Brain pericyte (primary cell): Measurements from ENCODE around the gene TYW1.
"Not testable (repeated sequence)": the region's sequence is repeated elsewhere in the genome, so short reads cannot be mapped to it uniquely, and the experiment has no call there.

Experiments
- DNase-seq: peaks from one replicate; pipeline ENCODE4 v3.0.0-alpha.2; 2012; ENCODE audit warnings: low read depth, low spot score

The TYW1 gene

DNA sequence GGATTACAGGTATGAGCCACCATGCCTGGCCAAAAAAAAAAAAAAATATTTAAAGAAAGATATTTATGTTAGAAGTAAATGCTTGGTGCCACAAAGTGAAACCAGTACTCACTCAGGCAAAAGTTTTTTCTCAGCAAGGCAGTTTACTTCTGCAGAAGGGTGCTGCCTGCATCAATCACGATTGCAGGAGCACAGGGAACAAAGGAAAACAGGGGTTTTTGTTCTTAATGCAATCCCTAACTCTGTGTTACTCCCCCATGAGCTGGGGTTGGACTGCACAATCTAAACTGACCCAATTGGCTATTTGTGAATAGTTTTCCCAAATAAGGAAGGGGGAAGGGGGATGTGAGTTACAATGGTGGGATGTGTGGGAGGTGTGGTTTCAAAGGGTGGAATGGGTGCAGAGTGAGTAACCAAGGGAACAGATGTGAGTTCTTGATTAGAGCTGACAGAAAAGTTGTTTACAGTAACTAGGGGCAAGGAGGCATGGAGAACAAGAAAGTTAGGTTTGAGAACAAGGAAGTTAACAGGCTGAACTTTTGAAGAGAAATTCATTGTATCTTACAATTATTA lies 255.4 kb downstream of the TYW1 start:
- DNase-seq, result no peak

DNA sequence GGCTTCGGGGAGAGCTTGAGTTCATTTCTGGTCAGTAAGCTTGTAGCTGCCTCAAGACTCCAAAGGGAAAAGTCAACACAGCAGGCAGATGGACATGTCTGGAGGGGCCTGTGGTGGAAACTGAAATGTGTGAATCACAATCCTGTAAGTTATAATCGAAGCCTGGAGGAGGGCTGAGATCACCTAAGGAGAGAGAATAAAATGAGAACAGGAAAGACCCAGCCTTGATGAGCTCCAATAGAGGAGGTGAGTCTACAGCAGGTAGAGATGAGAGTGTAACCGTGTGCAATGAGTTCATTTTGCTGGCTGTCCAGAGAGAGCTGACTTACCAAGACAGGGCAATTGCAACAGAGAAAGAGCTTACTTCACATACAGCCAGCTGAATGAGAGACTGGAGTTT lies 258.4 kb downstream of the TYW1 start:
- DNase-seq, result not testable (repeated sequence)

DNA sequence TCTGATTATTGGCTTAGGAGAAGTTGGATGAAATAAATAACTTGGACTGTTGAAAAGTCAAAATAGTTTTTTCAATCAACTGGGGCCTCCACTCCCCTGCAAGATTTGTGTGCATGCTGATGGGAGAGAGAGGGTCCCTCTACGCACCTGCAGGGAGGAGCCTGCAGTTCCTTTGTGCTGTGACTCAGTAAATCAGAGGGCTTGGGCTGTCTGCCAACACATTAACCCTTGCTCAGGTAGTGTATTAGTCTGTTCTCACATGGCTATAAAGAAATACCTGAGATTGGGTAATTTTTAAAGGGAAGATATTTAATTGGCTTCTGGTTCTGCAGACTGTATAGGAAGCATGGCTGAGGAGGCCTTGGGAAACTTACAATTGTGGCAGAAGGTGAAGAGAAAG lies 261.1 kb downstream of the TYW1 start:
- not testable (repeated sequence) for DNase-seq

DNA sequence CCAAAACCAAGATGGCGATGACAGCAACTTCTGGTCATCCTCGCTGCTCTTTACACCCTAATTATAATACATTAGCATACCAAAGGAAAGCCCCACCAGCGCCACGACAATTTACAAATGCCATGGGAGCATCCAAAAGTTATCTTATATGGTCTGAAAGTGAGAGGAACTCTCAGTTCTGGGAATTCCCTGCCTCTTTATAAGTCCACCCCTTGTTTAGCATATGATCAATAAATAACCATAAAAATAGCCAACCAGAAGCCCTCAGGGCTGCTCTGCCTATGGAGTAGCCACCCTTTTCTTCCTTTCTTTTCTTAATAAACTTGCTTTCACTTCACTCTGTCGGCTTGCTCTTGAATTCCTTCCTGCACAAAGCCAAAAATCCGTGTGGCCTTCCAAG lies 262.7 kb downstream of the TYW1 start:
- DNase-seq, result not testable (repeated sequence)

DNA sequence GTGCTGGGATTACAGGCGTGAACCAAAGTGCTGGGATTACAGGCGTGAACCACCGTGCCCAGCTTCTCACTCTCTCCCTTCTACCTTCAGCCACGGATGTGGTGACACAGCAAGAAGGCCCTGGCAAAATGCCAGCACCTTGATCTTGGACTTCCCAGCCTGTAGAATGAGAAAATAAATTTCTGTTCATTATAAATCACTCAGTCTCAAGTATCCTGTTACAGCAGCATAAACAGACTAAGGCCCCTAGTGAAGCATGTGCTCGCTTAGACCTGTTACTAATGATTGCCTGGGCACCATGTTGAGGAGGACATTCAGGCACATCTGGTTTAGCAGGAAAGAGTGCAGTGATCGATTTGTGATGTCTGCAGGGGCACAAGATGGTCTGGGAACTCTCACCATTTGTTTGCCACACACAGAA lies 263.5 kb downstream of the TYW1 start:
- DNase-seq, result not testable (repeated sequence)

DNA sequence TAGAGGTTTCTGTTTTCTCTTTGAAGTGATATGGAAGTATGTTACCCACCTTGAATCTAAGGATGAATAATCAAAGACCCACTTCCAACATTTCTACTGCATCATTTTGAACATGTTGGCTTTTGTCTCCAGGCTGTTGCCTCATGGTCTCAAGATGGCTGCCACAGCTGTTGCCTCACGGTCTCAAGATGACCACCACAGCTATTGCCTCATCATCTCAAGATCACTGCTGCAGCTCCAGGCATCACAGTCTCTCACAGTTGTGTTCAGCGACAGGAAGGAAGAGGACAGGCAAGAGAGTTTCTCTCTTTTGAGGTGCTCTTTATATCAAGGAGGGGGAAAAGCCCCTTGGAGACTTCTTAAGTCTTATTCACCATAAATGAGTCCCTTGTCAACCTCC lies 267.4 kb downstream of the TYW1 start:
- not testable (repeated sequence) for DNase-seq

DNA sequence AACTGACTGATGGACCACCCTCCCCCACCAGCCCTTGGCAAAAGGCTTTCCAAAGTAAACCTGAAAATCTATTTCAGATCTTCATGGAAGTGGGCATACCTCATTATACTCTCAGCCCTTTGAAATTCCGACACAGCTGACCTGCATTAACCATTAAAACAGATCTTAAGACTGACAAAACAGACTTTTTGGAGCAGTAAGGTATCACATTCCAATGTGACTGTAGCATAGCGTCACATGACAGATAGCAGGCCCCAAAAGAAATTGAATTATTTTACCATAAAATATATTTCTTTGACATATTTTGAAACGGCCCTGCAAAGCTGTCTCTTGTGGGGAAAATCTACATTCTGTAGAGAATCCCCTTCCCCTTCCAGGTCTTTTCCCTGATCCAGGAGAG lies 269.4 kb downstream of the TYW1 start:
- not testable (repeated sequence) for DNase-seq

DNA sequence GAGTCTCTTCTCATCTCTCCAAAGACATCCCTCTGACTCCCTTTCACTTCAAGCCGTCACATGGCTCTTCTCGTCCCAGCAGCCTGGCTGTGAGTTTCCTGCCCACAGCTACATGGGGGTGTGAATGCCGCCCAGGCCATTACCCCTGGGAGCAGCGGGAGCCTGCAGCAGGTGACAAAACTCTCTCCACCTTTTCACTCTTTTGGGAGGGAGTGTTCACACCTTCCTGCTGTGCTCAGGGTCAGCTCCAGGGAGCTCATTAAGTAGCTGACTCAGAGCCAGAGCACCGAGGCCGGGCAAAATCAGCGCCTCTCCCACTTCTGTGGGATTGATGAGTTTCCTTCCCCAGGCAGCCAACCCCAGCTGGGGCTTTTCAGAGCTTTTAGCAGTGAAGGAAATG lies 271.3 kb downstream of the TYW1 start:
- DNase-seq, result no peak

DNA sequence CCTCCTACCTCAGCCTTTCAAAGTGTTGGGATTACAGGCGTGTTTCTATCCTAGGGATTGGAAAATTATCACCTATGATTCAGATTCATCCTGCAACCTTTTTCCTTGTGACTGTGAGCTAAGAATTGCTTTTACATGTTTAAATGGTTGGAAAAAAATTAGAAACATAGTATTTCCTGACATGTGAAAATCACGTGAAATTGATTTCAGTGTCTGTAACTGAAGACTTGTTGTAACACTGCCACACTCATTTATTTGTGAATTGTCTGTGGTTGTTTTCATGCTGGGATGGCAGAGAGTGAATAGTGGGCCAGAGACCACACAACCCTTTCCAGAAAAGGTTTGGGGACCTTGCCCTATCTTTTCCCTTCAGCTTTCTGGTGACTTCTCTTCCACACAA lies 273.3 kb downstream of the TYW1 start:
- not testable (repeated sequence) for DNase-seq
